ENCODE measurements around the gene TNC. TPM values are rescaled to one million over a fixed set of nuclear protein-coding genes. Genes with fewer than 3 reads are reported as not detected.
"Not testable (repeated sequence)": the region's sequence is repeated elsewhere in the genome, so short reads cannot be mapped to it uniquely, and the experiment has no call there.

The TNC gene
- total RNA-seq, 1 donor from 2014 or later, result 61.2 TPM

DNA sequence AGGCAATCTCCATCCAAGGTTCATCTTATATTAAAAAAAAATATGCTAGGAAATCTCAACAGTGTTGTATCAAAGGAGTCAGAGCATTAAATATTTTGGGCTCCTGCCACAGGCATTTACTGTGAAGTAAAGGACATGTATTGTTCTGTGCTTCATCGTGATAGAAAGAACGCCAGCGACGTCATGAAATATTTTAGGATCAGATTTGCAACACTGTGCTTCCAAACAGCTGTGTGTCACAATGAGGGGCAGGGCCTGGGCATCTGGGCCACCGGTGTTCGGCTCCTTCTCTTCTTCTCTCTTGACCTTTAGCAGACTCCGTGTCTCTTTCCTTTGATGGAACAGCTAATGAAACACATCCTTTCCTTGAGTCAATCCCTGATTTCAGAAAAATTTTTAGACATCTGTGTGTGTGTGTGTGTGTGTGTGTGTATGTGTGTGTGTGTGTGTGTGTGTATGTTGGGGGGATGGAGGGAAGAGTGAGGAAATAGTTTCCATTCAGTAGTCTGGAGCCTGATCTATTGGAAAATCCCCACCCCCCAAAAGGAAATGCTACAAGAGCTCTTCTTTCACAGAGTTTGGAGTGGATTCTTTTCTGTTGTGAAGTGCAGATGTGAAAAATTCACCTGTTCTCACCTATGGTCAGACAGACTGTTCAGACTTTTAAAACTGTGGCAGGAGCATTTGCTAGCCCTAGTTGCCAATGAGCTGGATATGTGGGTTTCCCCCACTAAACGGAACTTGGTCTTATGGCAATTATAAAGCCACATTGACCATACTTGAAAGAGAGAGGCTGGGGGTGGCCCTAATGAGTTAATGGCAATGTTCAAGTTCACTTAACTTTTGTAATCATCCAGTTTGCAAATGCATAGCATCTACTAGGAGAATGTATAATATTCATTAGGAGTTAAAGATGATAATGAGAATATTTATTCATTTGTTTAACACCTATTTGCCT, 18.1 kb upstream of the TNC start:
- DNase-seq (ENCODE audit: low spot score), result no peak

DNA sequence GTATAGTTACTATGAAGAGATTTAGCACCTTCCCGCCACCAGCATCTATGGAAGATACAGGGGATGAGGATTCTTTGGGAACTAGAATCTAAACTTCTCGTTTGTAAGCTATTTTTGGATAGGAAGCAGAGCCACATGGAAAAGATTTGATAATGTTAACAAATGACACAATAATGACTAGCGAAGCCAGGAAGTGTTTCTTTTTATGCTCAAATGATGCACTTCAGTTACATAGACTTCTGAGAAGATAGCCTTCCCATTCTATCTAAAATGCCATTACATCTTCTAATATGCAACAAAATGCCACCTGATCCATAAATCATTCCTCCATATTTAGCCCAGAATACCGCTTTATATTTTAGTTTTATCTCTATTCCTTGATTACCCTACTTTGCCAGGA, 17.0 kb upstream of the TNC start:
- no peak for DNase-seq (ENCODE audit: low spot score)

DNA sequence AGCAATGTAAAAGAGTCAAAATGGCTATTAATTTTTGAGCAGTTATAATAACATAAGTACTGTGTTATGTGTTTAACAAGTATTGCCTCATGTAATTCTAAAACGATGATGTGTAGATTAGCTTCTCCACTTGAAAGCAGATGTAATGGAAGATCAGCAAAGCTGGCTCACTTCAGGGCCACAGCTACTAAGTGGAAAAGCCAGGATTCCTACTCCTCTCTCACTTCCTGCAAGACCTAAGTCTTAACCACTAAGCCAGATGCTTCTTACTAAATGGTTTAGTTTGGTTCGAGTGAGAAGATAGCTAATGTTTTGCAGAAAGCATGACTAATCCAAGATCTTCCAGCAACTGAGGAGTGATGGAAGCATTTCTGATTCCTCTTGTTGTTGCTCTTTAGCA, 15.7 kb upstream of the TNC start:
- no peak for DNase-seq (ENCODE audit: low spot score)

DNA sequence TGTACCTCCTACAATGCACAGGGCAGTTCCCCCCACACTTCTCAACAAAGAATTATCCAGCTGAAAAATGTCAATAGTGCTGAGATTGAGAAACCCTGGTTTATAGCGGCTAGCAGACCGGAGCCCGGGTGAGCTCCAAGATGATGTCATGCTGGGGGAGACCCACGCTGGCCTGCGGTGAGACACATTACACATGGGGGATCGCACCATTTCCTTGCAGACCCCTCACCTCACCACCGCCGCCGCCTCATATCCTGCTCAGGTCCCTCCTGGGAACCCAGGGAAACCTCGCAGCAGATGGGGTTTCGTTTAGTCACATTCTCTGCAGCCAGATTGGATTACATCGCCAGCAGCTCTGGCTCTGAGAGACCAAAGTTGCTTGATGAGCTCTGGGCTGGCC, 14.7 kb upstream of the TNC start:
- DNase-seq (ENCODE audit: low spot score), result no peak

DNA sequence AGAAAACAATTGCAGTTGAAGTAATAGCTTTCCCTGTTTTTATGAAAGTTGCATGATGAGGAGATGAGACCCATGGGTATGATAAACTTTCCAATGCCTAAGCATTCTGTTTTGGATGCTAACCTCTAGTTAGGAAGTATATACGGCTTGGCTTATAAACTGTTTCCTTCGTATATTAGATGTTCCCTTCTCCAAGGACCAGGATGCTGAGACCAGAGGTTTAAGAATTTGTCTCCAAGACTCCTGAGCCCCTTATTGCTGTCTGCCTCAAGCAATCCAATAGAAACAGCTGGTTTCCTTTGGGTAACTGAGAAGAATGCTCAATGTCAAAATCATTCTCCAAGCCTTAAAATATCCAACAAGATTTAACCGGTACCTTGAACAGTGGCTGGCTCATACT, 12.2 kb upstream of the TNC start:
- no peak for DNase-seq (ENCODE audit: low spot score)

DNA sequence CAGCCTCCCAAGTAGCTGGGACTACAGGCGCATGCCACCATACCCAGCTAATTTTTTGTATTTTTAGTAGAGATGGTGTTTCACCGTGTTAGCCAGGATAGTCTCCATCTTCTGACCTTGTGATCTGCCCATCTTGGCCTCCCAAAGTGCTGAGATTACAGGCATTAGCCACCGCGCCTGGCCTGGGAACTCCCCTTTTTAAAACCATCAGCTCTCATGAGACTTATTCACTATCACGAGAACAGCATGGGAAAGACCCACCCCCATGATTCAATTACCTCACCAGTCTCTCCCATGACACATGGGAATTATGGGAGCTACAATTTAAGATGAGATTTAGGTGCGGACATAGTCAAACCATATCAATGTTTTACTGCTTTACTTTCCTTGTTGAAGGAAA, 10.8 kb upstream of the TNC start:
- DNase-seq (ENCODE audit: low spot score), result not testable (repeated sequence)

DNA sequence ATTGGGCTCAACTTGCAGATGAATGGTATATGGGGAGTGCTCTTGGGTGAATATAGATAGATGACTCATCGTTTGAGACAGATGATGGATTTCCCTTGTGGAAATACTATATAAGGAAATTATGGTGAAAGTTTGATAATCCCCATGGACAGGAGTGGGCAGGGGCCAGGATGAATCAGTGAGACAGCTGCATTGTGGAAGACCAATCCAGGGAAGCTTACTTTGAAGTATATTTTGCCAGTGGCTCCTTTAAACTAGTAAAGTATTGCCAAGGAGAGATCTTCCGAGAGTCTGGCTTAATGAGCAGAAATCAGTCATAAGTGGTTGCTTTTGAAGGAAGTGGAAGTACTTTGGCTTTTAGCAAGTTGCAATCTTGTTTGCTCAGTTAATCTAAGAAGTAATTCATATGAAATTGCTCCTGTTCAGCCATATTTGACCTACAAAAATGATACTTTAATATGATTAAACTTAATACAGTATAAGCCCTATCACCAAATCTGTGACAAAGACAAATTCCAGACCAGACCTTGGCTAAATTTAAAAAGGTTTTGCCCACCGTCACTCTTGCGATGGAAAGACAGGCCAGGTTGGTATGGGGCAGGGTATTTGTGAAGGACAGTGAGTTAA, 9.3 kb upstream of the TNC start:
- DNase-seq (ENCODE audit: low spot score), result no peak

DNA sequence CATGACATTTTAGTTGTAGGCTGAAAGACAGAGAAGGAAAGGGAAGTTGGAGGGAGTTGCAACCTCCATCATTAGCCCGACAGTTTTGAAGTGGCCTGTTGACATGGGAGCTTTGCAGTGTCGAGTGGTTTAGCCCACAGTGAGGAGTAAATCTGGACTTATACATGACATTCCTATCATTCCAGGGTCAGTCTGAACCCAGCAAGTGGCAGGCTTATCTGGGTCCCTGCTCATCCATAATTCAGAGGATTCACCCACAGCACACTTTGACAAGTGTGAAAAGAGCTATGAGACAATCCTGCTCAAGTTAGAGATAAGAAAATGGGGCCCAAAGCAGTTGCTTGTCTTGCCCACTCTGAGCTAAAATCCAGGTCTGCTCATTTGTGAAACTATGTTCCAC, 8.4 kb upstream of the TNC start:
- no peak for DNase-seq (ENCODE audit: low spot score)

DNA sequence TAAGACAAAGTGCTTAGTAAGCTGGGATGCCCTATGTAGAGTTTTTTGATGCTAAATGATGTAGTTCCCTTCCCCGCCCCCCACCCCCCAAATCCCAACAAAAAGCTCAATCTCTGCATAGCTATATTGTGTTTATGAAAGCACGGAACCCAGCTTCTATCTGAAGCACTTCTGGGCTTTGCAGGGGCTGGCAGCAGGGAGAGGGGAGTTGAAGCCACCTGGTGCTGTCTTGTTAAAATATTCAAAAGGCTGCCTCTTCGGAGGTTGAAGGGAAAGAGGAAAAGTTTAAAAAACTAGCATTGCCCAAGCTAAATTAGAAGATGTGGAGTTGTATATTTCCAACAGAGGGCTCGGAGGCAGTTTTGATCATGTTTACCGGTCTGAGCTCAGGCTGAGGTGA, 5.0 kb upstream of the TNC start:
- no peak for DNase-seq (ENCODE audit: low spot score)

DNA sequence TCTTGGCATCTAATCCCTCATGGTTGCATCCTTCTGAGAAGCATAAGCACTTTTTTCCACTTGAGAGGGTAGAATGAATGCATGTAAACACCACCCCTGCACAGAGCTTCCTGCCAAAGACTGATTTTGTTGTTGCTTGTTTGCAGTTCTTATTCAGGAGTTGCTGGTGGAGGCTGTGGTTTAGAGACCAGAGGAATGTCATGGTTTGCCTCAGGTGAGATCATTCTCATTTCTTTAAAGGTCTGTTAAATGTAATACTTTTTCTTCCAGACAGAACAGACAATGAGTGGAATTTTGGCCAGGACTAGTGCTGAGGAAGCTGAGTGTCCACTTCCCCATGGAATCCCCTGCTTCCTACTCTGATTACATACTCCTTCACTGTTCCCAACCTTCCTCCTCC, 3.2 kb upstream of the TNC start:
- no peak for DNase-seq (ENCODE audit: low spot score)

DNA sequence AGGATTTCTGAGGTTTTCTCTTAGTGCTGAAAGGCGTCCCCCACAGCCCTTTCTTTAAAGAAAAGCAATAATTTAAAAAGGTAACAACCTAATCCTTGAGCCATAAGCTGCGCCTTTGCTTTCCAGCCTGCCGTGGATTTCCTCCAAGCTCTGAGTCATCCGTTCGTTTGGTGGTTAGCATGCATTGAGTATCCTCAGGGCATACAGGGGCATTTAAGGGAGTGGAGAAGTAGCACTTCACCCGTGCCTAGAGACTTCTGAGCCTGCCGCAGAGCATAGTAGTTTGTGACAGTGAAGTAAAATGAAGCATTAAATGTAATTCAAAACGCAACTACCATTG, 892 bp upstream of the TNC start:
- DNase-seq (ENCODE audit: low spot score), result peak; percentile 72

DNA sequence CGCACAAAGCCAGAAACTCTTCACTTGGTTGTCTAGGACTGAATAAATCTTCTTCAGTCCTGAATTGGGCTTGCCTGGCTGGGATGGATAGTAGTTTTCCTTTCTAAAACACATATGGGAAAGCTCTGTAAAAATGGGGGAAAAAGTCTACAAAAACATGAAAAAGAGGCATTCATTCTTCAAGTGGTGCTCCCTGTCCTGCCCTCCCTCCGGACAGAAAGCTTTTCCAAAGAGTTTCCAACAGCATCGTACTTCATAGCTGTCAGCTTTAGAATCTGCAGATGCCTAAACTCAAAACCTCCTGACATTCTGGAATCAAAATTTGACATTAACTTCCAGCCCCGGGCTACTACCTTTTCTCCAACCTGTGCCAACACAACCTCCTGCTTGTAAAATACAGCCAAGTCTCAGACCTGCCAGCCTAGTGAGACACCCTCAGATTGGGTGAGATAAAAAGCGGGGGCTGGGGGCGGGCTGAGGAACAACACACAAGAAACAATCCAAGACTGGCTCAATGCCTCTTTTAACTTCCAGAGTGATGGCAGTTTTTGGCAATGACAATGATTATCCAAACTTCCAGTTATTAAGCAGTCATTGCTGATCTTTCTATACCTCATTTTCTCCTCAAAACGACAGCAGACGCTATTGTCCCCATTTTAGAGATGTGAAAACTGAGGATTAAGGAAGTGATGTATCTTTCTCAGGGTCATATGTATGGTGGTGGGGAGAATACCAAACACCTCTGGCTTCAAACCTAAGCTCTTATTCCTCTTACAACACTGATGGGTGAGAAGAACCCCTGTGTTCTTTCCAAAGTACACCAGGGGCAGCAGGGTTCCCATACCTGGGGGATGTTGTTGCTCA, 1.3 kb downstream of the TNC start:
- DNase-seq (ENCODE audit: low spot score), result no peak

DNA sequence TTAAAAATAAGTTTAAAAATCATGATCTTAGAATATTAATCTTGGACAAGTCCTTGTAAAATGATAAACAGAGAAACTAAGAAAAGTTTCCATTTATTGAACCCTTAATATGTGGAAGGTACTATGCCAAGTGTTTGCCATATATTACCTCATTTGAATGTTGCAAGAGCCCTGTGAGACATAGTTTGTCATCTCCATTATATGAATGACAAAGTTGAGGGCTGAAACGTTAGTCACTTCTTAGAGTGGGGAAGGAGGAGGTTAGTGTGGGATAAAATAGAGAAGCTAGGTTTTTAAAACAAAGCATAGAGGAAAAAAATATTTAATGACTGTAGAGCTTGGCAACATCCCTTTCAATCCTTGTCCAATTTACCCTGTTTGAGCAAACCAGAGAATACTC, 2.0 kb downstream of the TNC start:
- DNase-seq (ENCODE audit: low spot score), result no peak

DNA sequence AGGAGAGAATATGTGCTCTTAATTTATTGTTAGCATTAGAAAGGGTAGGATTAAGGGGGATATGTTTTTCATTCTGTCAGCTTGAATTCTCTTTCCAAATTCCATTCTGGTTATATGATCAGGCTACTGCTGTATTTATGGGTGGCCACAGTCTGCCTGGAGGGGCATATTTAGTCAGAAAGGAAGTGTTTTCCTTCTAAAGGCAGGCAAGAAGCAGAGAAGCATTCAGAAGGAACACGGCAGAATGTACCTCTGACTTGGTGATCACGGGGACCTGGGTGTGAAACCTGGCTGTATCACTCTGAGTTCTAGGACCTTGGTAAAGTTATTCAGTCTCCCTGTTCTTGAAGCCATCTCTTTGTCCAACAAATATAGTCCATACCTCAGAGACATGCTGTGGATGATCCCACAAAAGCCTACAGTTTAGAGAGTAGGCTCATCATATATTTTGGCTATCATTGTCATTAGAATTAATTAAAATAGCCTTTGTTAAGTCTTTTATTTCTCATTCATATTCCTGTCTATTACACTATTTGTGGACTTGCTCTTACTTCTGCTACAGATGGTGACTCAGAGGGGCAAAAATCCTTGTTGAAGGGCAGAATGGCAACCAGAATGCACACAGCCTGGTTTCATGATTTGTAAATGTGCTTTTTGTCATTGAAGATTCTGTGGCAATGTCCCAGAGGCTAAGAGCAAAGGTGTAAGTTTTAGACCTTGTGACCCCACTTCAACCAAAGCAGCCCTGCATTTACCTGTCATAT, 2.7 kb downstream of the TNC start:
- DNase-seq (ENCODE audit: low spot score), result no peak

DNA sequence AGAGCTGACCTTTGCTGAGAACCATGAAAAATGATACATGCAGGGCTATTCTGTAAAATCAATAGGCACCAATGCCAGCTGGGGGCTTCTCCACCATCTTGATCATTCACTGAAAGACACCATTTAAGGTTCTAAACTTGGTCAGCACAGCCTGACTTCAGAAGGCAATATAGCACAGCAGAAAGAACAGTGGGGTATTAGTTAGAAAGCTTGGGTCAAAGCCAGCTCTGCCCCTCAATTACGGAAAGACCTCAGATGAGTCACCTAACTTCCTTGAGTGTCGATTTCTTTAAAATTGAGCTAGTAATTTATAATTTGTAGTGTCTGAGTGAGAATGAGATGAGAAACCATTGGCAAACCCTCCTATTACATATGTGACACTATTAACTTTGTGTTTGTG, 3.4 kb downstream of the TNC start:
- DNase-seq (ENCODE audit: low spot score), result no peak

DNA sequence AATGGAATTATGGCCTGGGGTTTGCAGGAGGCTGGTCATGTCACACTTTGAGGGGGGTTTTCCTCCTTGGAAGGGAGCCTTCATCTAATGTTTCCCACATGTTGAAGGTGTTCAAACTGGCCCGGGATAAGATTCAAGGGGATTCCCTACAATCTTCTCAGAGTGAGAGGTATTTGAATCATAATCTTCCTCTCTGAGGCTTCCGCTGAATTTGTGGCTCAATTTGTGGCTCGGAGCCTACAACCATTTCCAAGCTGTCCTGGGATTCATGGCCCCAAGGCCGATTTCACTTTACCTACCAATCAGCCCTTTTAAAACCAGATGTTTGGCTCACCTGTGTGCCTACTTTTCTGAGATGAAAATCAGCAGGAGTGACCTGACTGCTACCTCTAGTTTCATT, 3.9 kb downstream of the TNC start:
- no peak for DNase-seq (ENCODE audit: low spot score)

DNA sequence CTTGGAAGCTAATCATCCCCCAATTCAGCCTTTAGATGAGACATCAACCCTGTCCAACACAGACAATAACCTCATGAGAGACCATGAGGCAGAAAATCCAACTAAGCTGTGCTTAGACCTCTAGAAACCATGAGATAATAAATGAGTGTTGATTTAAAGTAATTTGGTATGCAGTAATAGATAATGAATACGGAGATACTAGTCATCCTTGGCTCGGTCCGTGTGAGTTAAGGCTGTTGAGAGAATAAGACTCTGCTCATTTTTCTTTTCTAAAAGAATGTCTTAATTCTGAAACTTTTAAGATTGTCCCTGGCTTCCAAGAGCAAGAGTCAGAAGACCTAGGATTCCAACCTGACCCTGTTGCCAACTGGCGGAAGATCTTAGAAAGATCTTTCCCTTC, 6.1 kb downstream of the TNC start:
- no peak for DNase-seq (ENCODE audit: low spot score)

DNA sequence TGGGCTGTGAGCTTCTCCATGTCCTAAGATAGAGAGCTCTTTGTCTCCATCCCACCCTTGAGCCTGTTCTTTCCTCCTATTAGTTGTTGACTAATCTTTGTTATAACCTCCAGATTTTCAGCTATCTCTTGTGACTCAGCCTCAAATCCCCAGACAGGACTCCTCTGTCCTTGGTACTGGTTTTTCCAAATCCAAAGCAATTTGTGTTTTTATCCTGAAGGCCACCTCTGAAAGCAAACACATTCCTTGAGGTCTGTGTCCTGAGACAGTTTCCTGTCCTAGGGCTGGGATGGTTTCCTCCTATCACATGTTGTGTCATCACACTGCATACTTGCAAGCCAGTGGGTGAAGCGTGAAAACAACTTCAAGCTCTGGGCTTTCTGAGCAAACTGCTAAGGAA, 8.5 kb downstream of the TNC start:
- DNase-seq (ENCODE audit: low spot score), result no peak

DNA sequence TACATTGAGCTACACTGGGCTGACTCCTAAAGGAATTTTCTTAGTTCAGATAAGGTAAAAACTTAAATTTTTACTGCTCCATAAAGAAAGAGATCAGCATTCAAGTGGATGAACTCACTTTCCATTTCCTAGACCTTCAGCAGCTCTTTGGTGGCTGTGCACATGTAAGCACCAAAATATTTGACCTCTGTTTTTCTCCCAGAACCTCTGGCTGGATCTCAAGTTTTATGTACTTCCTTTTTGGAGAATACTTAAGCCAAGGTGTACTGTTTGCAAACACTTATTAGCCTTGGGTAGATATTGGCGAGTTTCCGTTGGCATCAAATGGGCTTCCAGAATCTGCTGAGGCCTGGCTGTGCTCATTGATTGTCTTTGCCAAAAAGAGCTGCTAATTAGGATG, 10.3 kb downstream of the TNC start:
- no peak for DNase-seq (ENCODE audit: low spot score)

DNA sequence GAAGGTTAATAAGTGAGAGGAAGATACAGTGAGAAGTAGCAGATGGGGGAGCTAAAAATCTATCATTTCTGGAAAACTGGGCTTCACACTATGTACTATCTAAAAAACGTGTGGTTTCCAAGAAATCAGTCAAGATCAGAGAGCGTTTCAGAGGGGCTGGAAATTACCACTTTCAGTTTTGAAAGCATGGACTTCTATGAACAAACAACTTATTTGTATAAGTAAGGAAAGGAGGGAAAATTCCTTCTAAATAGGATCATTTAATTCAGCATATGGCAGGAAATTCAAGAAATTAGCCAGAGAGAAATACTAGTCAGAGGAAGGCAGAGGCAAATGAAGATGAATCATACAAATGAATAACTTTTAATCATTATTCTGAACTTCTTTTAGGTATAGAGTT, 11.3 kb downstream of the TNC start:
- DNase-seq (ENCODE audit: low spot score), result no peak

DNA sequence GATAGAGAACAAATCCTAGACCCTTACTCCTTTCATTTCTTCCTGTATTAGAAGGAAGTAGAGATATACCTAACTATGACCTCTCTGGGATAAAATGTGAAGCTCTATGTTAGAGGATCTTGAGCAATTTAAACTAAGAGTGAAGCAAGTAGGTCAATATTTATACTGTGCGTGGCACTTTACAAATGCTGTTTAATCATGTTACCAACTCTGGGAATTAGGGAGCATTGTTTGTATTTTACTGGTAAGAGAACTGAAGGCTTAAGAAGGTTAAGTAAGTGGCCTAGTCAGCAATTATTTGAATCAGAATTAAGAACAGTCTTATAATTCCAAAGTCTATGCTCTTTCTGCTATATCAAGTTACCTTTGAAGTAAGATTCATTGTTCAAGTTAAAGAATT, 12.0 kb downstream of the TNC start:
- no peak for DNase-seq (ENCODE audit: low spot score)

DNA sequence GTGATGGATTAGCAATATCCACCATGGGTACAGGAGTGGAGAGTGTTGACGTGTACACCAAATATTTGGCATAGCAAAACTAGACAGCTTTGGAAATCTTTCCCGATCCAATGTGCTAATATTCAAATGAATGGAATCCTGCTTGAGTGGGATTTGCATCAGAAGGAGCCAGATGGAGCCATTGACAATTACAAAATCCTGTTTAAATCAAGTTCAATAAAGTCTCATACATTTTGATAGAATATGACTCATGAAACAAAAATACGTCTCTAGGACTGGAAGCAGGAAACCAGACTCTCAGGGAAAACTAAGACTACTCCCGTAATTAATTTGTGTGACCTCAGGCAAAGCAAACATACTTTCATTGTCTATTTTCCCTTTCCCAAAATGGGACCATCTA, 13.0 kb downstream of the TNC start:
- no peak for DNase-seq (ENCODE audit: low spot score)

Measured in ureter (tissue), 1 donor.